Duodenal mucosa (tissue), 2 donors: ENCODE data around the gene CIPC.

Experiments
- H3K27ac ChIP-seq: one replicate; pipeline ENCODE4 v1.7.0; 2013; ENCODE audit warnings: low read depth, low read length
- H3K27me3 ChIP-seq, 2 donors: one replicate each; pipeline ENCODE4 v1.7.0; 2013; ENCODE audit warnings: low read length in 2 of 2, control low read depth in 1 of 2; ENCODE audit not compliant: insufficient read depth in 2 of 2, control insufficient read depth in 1 of 2
- H3K36me3 ChIP-seq, 2 donors: one replicate each; pipeline ENCODE4 v1.7.0; 2013; ENCODE audit warnings: low read length in 2 of 2, control low read depth in 1 of 2; ENCODE audit not compliant: insufficient read depth in 2 of 2, control insufficient read depth in 1 of 2
- H3K4me1 ChIP-seq, 2 donors: one replicate each; pipeline ENCODE4 v1.7.0; 2013; ENCODE audit warnings: low read length in 2 of 2, control low read depth in 1 of 2; ENCODE audit not compliant: insufficient read depth in 2 of 2, control insufficient read depth in 1 of 2
- H3K4me3 ChIP-seq, 2 donors: one replicate each; pipeline ENCODE4 v1.7.0; 2013; ENCODE audit warnings: low read length in 2 of 2, low read depth in 1 of 2
- H3K9ac ChIP-seq, 2 donors: one replicate each; pipeline ENCODE4 v1.7.0; 2013; ENCODE audit warnings: low read length in 2 of 2, low read depth in 1 of 2
- H3K9me3 ChIP-seq, 2 donors: one replicate each; pipeline ENCODE4 v1.7.0; 2013; ENCODE audit warnings: low read length in 2 of 2, control low read depth in 1 of 2; ENCODE audit not compliant: control insufficient read depth in 1 of 2

Gene CIPC

DNA sequence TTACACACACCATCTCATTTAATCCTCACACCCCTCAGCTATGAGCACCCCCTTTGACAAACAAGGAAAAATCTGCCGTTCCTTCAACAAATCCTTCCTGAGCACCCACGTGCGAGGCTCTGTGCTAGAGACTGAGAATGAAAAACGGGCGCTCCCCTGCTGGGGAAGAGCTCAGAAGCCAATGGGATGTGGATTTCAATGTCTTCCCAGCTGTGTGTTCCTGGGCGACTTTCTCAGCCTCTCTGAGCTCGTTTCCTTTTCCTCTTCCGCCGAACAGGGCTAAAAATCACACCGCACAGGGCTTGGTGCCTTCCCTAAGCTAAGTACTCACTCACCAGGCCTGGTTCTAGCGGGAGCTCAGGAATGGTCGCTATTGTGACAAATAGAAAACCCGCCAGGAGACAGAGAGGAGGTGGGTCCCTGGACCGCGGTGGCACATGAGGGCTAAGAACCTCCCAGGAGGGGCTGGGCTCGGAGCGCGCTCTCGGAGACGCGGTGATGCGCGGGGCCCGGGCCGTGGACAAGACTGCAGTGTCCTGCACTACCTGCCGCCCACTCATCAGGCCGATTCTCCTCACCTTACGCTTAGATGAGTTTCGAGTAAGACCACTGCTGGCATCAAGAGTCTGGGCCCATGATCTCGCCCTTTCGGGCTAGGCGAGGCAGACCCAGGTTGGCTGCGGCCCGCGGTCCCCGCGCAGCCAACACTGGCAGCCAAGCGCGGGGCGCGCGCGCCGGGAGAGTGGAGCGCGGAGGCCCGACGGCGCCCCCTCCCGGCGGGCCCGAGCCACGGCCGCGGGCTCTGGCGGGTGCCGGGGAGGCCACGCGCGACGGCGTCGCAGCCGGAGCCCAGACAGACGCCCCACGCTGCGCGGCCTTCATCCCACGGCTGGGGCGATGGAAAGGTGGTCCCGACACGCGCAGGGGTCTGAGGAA is 26.6 kb downstream of the CIPC start:
- peaks cover 47 to 52% of the 10 kb centered on the region in 2 donors for H3K4me1 ChIP-seq
- peak overlapping the region; percentile 2 to 63 for H3K9ac ChIP-seq

DNA sequence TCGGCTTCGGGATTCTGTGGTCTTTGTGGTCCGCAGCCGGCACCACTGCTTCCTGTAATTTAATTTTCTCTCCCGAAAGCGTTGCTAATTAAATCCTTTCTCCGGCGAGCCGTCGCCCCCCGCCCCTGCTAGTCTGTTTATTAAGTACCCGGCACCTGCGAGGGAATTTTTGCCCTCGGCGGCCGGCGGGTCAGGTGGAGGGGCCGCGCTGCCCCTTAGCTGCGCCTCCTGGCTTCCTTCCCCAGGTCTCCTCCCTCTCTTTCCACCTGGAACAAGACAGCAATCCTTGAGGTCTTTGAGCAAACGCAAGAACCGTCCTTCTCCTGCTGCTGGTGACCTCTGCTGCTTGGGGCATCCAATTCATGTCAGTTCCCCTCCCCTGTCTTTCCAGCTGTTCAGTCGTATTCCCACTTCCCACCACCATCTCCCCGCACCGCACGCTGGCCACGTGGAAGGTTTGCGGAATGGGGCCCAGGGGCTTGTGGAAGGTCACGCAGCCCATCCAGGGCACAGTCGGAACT is 27.3 kb downstream of the CIPC start:
- H3K9me3 ChIP-seq = no peaks in the 10 kb centered on the region
- peaks cover 24 to 25% of the 10 kb centered on the region in 2 donors for H3K27me3 ChIP-seq
- no peak overlapping the region for H3K27ac ChIP-seq
- H3K9ac ChIP-seq = no peak overlapping the region
- no peaks in the 10 kb centered on the region for H3K36me3 ChIP-seq
- H3K4me3 ChIP-seq = peak overlapping the region; percentile 66 to 79
- peaks cover 41 to 48% of the 10 kb centered on the region in 2 donors for H3K4me1 ChIP-seq

More for the DNA sequence above, 26.6 kb downstream of the CIPC start:
- H3K27ac ChIP-seq = no peak overlapping the region
- no peaks in the 10 kb centered on the region for H3K9me3 ChIP-seq
- peaks cover 24 to 25% of the 10 kb centered on the region in 2 donors for H3K27me3 ChIP-seq
- H3K4me3 ChIP-seq = peak overlapping the region; percentile 66 to 79
- no peaks in the 10 kb centered on the region for H3K36me3 ChIP-seq

DNA sequence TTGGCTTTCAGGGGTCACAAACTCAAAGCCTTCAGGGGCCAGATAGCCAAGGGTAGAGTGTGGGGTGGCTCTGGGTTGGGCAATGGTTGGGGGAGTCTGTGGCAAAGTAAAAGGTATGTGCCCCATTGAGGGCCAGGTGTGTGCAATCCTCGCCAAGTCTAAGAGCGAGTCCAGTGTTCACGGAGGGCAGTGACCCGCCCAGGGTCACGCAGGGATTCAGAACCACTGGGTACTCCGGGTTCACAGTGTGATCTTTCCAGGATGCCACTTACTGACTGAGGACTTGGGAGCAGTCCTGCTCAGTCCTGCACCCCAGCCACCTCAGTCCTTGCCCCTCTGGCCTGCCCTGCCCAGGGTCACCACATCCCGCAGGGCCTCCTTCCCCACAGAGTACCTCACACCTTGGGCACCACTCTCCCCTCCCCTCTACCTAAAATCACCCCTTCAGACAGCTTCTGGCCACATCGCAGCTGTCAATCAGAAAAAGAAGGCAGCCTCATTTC is 27.8 kb downstream of the CIPC start:
- Histone ChIP-seq H3K4me1 (peaks cover 37 to 45% of the 10 kb centered on the region in 2 donors), H3K4me3 (no peak overlapping the region), H3K27ac (no peak overlapping the region), H3K9ac (no peak overlapping the region), H3K36me3 (no peaks in the 10 kb centered on the region), H3K27me3 (peaks cover 24 to 25% of the 10 kb centered on the region in 2 donors), H3K9me3 (no peaks in the 10 kb centered on the region)

DNA sequence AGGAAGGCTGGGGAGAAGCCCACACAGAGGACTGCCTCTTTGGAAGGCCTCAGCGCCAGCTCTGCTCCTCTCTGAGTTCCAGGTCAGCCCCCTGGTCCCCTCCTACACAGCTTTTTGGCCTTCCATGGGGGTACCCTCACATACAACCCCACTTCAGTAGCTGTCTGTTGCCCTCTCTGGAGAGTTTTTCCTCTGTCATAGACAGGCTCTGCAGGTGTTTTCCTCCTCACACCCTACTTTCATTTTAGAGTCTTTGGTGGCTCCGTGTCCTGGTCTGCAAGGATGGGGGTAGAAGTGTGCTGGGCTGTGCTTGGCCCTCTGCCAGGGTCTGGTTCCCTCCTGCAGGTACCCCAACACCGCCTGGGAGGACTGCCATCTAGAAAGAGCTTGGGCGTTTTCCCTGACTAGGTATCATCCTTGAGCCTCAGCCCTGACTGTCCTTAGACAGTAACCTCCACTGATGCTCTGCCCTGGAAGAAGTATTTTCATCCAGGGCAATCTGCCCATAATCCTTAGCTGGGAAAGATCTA is 28.5 kb downstream of the CIPC start:
- H3K4me3 ChIP-seq = no peak overlapping the region
- peaks cover 24 to 25% of the 10 kb centered on the region in 2 donors for H3K27me3 ChIP-seq

DNA sequence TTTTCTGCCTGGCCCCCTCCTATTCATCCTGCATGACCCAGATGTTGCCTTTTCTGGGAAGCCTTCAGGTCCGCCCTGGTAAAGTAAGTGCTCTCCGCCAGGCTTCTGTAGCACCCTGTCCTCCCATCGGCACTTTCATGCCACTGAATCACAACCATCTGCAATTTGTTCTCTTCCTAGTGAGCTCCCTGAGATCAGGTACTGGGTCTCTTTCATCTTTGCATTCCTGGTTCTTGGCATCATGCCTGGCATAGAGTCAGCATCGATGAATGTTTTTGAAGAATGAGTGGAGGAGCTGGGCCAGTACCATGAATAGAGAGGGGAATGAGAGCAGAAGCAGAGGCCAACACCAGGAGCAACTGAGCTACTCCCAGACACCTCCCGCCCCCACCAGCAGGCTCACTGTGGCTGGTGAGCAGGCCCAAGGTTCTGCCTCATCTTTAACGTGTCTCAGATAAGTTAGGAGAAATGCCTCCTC is 30.4 kb downstream of the CIPC start:
- Histone ChIP-seq H3K27ac (no peak overlapping the region), H3K9me3 (no peaks in the 10 kb centered on the region), H3K4me1 (peaks cover 11 to 20% of the 10 kb centered on the region in 2 donors), H3K9ac (no peak overlapping the region), H3K4me3 (no peak overlapping the region), H3K36me3 (no peaks in the 10 kb centered on the region), H3K27me3 (peaks cover 32 to 33% of the 10 kb centered on the region in 2 donors)

More for the DNA sequence above, 28.5 kb downstream of the CIPC start:
- H3K9me3 ChIP-seq = no peaks in the 10 kb centered on the region
- H3K9ac ChIP-seq = no peak overlapping the region
- no peaks in the 10 kb centered on the region for H3K36me3 ChIP-seq
- no peak overlapping the region for H3K27ac ChIP-seq
- H3K4me1 ChIP-seq = peaks cover 31 to 38% of the 10 kb centered on the region in 2 donors

DNA sequence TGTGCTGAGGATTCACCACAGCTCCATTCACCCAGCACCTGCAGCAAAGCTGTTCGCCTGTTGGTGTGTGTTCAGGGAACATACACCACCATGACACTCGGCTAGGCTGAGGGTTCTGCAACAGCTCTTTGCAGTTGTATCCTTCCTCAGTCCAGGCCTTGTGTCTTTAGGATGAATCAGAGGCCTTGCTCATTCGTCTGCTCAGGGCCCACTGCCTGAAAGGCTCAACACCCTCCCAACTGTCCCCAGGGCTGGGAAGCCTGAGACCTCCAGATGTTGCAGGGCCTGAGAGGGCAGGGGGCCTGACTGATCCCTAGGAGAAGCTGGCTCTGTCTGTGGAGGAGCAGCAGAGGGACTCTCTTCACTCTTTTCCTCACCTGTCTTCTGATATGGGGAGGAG is 32.3 kb downstream of the CIPC start:
- peaks cover 43 to 49% of the 10 kb centered on the region in 2 donors for H3K27me3 ChIP-seq

DNA sequence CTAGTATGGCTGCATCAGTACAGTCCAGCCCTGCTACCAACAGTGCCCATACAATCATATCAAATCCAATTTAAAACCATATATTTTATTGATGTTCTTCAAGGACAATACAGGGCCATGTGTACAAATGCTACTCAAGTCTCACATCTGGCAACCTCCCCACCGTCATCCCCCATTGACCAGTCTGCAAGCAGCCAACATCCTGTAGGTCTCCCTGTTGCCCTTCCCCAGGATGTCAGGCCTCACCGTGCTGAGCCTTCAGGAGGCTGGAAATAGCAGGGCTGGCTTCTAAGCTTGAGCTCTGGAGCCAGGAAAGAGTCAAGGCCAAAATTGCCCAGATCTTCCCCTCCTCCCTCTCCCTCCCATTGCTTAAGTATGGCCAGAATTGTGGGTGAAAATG is 33.1 kb downstream of the CIPC start:
- H3K4me1 ChIP-seq = no peaks in the 10 kb centered on the region
- no peak overlapping the region for H3K4me3 ChIP-seq
- H3K9ac ChIP-seq = no peak overlapping the region
- no peaks in the 10 kb centered on the region for H3K36me3 ChIP-seq
- H3K27me3 ChIP-seq = peaks cover 38 to 43% of the 10 kb centered on the region in 2 donors
- no peak overlapping the region for H3K27ac ChIP-seq
- no peaks in the 10 kb centered on the region for H3K9me3 ChIP-seq

More for the DNA sequence above, 32.3 kb downstream of the CIPC start:
- Histone ChIP-seq H3K27ac (no peak overlapping the region), H3K9me3 (no peaks in the 10 kb centered on the region), H3K9ac (no peak overlapping the region), H3K36me3 (no peaks in the 10 kb centered on the region), H3K4me1 (peaks cover 0 to 3% of the 10 kb centered on the region in 2 donors), H3K4me3 (no peak overlapping the region)

DNA sequence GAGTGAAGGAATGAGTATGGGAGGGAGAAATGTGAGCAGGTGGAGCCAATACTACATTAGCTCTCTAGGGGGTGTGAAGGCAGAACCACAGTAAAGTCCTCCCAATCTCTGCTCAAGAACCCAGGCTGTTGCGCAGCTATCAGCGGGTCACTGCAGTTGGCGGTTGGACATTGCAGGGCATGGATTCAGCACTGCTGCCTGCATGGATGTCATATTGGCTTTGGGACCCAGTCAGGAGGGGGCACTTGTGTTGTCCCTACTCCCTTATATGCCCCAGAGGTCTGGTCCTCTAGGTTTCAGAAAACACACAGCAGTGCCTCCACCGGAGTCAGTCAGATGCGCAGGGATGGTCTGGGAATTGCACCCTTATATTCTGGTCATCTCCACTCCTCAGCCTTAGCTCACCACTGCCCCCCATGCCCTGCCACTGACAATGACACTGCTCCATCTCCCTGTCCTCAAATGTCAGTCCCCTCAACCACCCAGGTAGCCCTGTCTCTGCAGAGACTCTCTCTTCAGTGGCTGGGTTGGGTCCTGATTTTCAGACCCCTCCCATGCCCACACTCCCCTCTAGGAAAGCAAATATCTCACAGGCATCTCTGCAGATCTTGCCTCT is 33.9 kb downstream of the CIPC start:
- peaks cover 35 to 37% of the 10 kb centered on the region in 2 donors for H3K27me3 ChIP-seq
- no peaks in the 10 kb centered on the region for H3K36me3 ChIP-seq
- H3K4me3 ChIP-seq = no peak overlapping the region
- H3K27ac ChIP-seq = no peak overlapping the region
- no peaks in the 10 kb centered on the region for H3K4me1 ChIP-seq
- no peaks in the 10 kb centered on the region for H3K9me3 ChIP-seq
- H3K9ac ChIP-seq = no peak overlapping the region

DNA sequence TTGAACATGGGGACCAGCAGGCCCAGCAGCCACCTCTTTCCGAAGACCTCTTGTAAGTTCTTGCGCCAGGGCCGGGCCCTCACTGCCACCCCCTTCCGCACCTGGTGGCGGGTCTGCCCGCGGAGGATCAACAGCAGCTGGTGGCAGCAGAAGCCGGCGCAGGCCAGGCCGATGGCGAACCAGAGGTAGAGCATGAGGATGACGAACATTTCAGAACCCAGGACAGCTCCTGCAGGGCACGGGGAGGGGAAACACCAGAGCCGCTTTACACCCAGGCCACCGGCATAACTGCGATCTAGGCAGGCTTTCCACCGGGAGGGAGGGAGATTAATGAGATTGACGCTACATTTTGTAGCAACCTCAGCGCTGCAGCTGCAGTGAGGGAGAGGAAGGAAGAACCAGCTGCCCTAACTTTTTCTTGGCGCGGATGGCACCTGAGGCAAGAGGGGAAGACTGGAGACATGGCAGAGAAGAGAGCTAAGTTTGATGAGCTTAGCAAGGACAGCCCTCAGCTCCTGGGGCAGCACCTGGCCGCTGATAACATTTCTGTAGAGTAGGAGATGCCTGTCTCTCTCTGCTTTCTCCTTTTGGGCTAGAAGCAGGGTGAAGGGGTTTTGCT is 35.8 kb downstream of the CIPC start:
- H3K4me1 ChIP-seq = no peaks in the 10 kb centered on the region
- no peaks in the 10 kb centered on the region for H3K36me3 ChIP-seq
- H3K27ac ChIP-seq = no peak overlapping the region
- peaks cover 37 to 40% of the 10 kb centered on the region in 2 donors for H3K27me3 ChIP-seq
- no peak overlapping the region for H3K4me3 ChIP-seq
- no peaks in the 10 kb centered on the region for H3K9me3 ChIP-seq
- H3K9ac ChIP-seq = no peak overlapping the region
